Kidney (tissue), 14 donors: ENCODE results near the gene RASAL2. TPM values are rescaled to one million over a fixed set of nuclear protein-coding genes. Genes with fewer than 3 reads are reported as not detected.

Experiments used
- DNase-seq, 5 donors: peaks; one replicate each; pipeline ENCODE4 v3.0.0-alpha.2; 2013 to 2020
- FAIRE-seq: peaks from 2 replicates; lab custom pipeline; 2012; peaks lifted over from hg19 to GRCh38; lab: Jason Lieb, UNC
- H3K27ac ChIP-seq, 2 donors: one replicate each; pipeline ENCODE4 v1.7.0; 2013; ENCODE audit warnings: low read depth in 2 of 2, low read length in 2 of 2, inconsistent platforms in 1 of 2
- H3K27me3 ChIP-seq: one replicate; pipeline ENCODE4 v1.7.1; 2013; ENCODE audit warnings: low read length, inconsistent platforms; ENCODE audit not compliant: control insufficient read depth, insufficient read depth
- H3K36me3 ChIP-seq, 3 donors: one replicate each; pipeline versions ENCODE4 v1.7.0 to v1.7.1; 2013; ENCODE audit warnings: low read length in 3 of 3, control low read depth in 1 of 3, inconsistent platforms in 1 of 3; ENCODE audit not compliant: insufficient read depth in 3 of 3, control insufficient read depth in 2 of 3
- H3K4me1 ChIP-seq, 3 donors: one replicate each; pipeline versions ENCODE4 v1.7.0 to v1.7.1; 2013; ENCODE audit warnings: low read length in 3 of 3, inconsistent platforms in 1 of 3, low read depth in 1 of 3; ENCODE audit not compliant: control insufficient read depth in 2 of 3, insufficient read depth in 2 of 3
- H3K4me3 ChIP-seq, 3 donors: one replicate each; pipeline versions ENCODE4 v1.7.0 to v1.8.1; 2013; ENCODE audit warnings: low read length in 3 of 3, control low read depth in 1 of 3, inconsistent platforms in 1 of 3
- H3K9ac ChIP-seq, 3 donors: one replicate each; pipeline versions ENCODE4 v1.7.0 to v1.7.1; 2013; ENCODE audit warnings: low read length in 3 of 3, control low read depth in 1 of 3, inconsistent platforms in 1 of 3
- H3K9me3 ChIP-seq, 3 donors: one replicate each; pipeline versions ENCODE4 v1.7.0 to v1.7.1; 2013; ENCODE audit warnings: low read length in 3 of 3, control low read depth in 1 of 3, inconsistent platforms in 1 of 3; ENCODE audit not compliant: control insufficient read depth in 2 of 3, insufficient read depth in 1 of 3
- CTCF ChIP-seq: IDR thresholded peaks from 3 replicates; pipeline ENCODE4 v1.5.1; 2012; ENCODE audit warnings: mild to moderate bottlenecking, moderate library complexity, borderline replicate concordance; ENCODE audit not compliant: insufficient read depth; ENCODE audit errors: extremely low read depth
- intact Hi-C: fragments of 100-400 bp; cut with DNase I; formaldehyde crosslinking; loops from one replicate; pipeline ENCODE4 v1.11.1; 2022
- polyA plus RNA-seq: library from polyadenylated mRNA; stranded (reverse); fragments of 350-450 nt; fragmentation: Illumina TruSeq; extraction: RNeasy Lipid Tissue Mini Kit (QIAGEN cat#74804); gene quantifications from one replicate; pipeline ENCODE4 v1.2.3, GENCODE V29; 2014; ENCODE audit warnings: low read depth, low replicate concordance; ENCODE audit not compliant: insufficient read depth
- total RNA-seq: library from RNA; stranded (reverse); fragmentation: NEBNext Ultra II Directional; extraction: Animal tissue kit (Norgen Biotek cat#: 25700); gene quantifications from one replicate; pipeline ENCODE4 v1.2.1, GENCODE V29; 2021
- donor health status: control.
- donor health status: control.
- donor health status: control.
- donor health status: control.
- donor health status: control.
- donor health status: DM: yes; HTN: yes; CAD: no.
- donor health status: Normal renal cell carcinoma (clear cell type).

Gene RASAL2
- total and polyA plus RNA-seq, 2 donors from 2014 or later = 2.2 to 26.5 TPM

- no peaks in the 10 kb centered on the region for H3K9me3 ChIP-seq
- H3K36me3 ChIP-seq = no peaks in the 10 kb centered on the region
- no peak overlapping the region for H3K9ac ChIP-seq
- H3K4me1 ChIP-seq = peaks cover 0 to 4% (median 0%) of the 10 kb centered on the region in 3 donors
- FAIRE-seq (no peak), DNase-seq (no peak)
- H3K4me3 ChIP-seq = no peak overlapping the region
- TF ChIP-seq CTCF = no peak
- H3K27ac ChIP-seq = no peak overlapping the region
- intact Hi-C loops = no loop called here
- no peaks in the 10 kb centered on the region for H3K27me3 ChIP-seq
Observed at GRCh38 chr1:178121883-178122282, 28.0 kb downstream of the RASAL2 start.

GRCh38 chr1:178122283-178122682 lies 28.4 kb downstream of the RASAL2 start:
- DNase-seq (no peak), FAIRE-seq (no peak)
- Histone ChIP-seq H3K27ac (no peak overlapping the region), H3K9ac (no peak overlapping the region), H3K9me3 (no peaks in the 10 kb centered on the region), H3K4me1 (peaks cover 0 to 5% (median 0%) of the 10 kb centered on the region in 3 donors), H3K27me3 (no peaks in the 10 kb centered on the region), H3K36me3 (no peaks in the 10 kb centered on the region), H3K4me3 (no peak overlapping the region)
- intact Hi-C loops = no loop called here
- no peak for TF ChIP-seq CTCF

- intact Hi-C loops = no loop called here
- no peak for TF ChIP-seq CTCF
- FAIRE-seq = no peak
Observed at GRCh38 chr1:178124115-178124514, 30.2 kb downstream of the RASAL2 start.

GRCh38 chr1:178126261-178126660 lies 32.4 kb downstream of the RASAL2 start:
- DNase-seq (no peak), FAIRE-seq (no peak)
- H3K36me3 ChIP-seq = no peaks in the 10 kb centered on the region
- H3K4me3 ChIP-seq = no peak overlapping the region
- no peaks in the 10 kb centered on the region for H3K27me3 ChIP-seq
- H3K4me1 ChIP-seq = peaks cover 0 to 5% (median 0%) of the 10 kb centered on the region in 3 donors
- no peak overlapping the region for H3K9ac ChIP-seq
- no peak for TF ChIP-seq CTCF
- no peak overlapping the region for H3K27ac ChIP-seq
- H3K9me3 ChIP-seq = no peaks in the 10 kb centered on the region
- intact Hi-C loops = no loop called here

More at GRCh38 chr1:178124115-178124514, 30.2 kb downstream of the RASAL2 start:
- no peaks in the 10 kb centered on the region for H3K27me3 ChIP-seq
- H3K4me3 ChIP-seq = no peak overlapping the region
- no peak for DNase-seq
- no peaks in the 10 kb centered on the region for H3K9me3 ChIP-seq
- H3K27ac ChIP-seq = no peak overlapping the region
- H3K4me1 ChIP-seq = peaks cover 0 to 5% (median 0%) of the 10 kb centered on the region in 3 donors
- H3K9ac ChIP-seq = no peak overlapping the region
- no peaks in the 10 kb centered on the region for H3K36me3 ChIP-seq
